GM19397 (cell line): ENCODE measurements around the gene ERP27.

Experiments used
- ATAC-seq: cut with Tn5 transposase; IDR thresholded peaks from one replicate; pipeline ENCODE4 v1.9.1; 2021; ENCODE audit warnings: mild to moderate bottlenecking, moderate library complexity; ENCODE audit not compliant: unreplicated experiment

Gene ERP27

GRCh38 chr12:14937014-14937413, 1.3 kb downstream of the ERP27 start:
- ATAC-seq, result no peak

GRCh38 chr12:14936224-14936861, 2.0 kb downstream of the ERP27 start:
- no peak for ATAC-seq

- ATAC-seq, result no peak
Measured at GRCh38 chr12:14935031-14935430, 3.3 kb downstream of the ERP27 start.

GRCh38 chr12:14934511-14934910, 3.8 kb downstream of the ERP27 start:
- ATAC-seq, result no peak

DNA sequence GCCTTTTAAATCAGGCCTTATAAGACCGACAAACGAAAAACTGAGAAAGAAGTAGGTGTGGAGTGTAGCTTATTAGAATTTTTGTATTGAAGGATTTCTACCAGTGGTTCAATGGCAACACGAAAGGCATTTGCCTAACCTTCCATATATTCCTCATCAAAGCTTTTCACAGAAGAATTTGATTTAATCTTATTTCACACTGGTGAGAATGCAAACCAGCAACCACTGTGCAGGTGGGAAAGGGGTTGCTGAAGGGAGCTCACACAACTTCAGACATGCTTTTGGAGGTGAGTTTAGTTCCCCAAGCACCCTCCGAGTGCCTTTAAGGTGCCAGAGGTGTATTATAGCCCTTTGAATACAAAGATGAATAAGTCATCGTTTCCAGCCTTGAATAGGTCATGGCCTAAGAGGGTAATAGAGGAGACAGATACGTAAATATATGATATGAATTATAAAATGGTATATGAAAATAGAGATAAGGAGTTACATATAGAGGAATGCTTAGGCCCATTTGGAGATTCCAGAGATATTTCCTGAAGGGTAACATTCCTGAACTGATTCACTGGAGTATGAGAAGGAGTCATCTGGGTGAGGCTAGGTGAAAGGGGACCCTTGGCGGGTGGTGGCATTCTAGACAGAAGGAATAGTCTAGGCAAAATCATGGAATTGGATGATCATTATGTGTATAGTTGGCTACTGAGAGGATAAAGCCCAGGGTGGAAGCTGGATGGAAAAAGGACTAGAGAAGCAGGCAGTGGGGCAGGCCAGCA, 6.4 kb downstream of the ERP27 start:
- ATAC-seq, result no peak

GRCh38 chr12:14931359-14931758, 7.0 kb downstream of the ERP27 start:
- ATAC-seq, result no peak

DNA sequence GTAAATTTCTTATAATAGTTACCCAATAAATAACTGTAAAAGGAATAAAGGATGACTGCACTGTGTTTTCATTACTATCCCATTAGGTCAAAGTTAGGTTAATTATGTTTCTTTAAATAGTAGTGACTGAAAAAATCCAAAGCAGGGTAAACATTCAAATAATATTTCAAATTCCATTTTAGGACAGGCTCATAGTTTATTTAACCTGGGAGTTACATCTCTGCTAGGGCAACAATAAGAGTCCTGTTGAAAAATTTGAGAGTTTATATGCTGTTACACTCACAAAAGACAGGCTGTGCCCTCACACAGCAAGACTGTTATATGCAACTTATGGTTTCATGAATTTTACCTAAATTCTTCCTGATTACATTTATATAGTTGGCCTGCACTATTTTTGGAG, 8.0 kb downstream of the ERP27 start:
- no peak for ATAC-seq

GRCh38 chr12:14928931-14929330, 9.4 kb downstream of the ERP27 start:
- ATAC-seq, result no peak

DNA sequence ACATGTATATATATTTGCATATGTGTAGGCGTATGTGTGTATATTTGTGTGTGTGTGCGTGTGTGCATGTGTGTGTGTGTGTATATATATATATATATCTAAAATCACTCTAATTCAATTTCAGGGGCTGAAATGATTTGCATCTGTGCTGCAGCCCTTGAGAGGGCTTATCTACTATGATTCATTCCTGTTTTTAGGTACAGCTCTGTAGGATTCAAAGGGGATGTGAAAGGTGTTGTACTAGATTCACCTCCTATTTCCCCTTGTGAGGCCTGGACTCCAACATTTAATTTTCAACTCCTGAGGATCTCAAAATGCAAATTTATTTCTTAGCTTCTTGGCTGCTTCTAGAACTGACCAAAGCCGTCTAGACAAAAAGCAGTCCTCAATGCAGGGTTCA, 11.1 kb downstream of the ERP27 start:
- no peak for ATAC-seq

- ATAC-seq, result no peak
Measured at GRCh38 chr12:14924541-14924940, 13.8 kb downstream of the ERP27 start.

DNA sequence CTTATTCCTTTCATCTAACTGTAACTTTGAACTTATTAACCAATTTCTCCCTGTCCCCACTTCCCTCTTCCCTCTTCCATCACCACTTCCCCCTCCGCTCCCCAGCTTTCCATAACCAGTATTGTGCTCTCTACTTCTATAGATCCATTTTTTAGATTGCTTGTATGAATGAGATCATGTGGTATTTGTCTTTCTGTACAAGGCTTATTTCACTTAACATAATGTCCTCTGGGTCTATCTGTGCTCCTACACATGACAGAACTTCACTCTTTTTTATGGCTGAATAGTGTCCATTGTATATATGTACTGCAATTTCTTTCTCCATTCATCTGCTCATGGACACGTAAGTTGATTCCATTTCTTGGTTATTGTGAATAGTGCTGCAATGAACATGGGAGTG, 14.4 kb downstream of the ERP27 start:
- no peak for ATAC-seq

DNA sequence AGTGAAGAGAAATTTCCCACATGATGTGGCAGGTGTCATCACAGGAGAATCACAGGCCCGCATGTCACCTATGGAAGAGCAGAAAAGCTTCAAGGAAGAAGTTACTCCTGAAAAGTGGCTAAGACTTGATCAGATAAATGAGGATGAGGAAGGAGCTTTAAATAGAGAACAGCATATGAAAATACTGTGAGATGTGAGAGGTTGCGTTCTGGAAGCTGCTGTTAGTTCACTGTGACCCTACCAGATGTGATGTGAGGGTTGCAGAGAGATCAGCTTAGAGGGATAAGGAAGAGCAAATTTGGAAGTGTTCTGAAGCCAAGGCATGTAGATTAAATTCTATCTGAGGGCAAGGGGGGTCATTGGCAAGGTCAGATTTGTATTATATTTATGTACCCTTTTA, 17.1 kb downstream of the ERP27 start:
- ATAC-seq, result no peak

DNA sequence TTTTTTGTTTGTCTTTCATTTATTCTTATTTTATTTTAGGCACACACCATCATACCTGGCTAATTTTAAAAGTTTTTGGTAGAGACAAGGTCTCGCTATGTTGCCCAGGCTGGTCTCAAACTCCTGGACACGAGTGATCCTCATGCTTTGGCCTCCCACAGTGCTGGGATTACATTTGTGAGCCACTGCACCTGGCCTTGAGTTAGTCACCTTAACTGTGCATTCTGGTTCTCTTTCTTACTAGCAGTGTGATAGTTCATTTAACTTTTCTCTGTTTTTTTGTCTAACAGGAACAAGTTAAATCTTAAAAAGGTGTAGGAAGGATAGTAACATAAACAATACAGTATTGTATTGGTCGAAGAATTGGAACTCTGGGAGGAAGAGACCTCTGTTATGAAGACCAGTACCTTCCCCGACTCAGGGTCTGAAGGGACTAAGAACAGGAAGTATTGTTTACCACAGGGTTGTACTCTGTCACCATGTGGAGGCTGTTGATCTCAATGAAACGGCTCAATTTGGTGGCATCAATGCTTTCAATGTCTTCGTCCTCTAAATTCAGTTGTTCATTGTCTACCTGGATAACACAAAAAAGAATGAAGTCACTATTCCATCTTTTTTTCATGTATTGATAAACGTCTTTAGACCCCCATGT, 17.7 kb downstream of the ERP27 start:
- no peak for ATAC-seq

- ATAC-seq, result no peak
Measured at GRCh38 chr12:14919455-14919854, 18.9 kb downstream of the ERP27 start.

GRCh38 chr12:14915736-14916135, 22.6 kb downstream of the ERP27 start:
- no peak for ATAC-seq

DNA sequence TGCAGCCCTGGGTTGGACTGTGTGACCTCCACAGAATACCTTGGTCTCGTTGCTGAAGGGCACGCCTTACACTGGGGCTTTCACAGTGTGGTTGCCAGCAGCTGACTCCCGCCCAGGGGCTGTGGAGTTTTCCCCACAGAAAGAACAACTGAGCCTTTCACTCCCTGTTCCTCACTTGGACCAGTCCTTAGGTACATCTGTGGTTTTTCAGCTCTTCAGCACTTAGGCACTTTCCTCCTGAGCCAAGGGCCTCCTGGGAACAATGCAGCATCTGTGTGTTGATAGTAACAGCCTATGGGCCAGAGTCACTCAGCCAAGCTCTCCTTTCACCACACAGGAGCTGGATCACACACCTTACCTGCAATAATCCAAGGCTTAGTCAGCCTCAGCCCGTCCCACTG, 25.0 kb downstream of the ERP27 start:
- no peak for ATAC-seq

- ATAC-seq, result no peak
Measured at GRCh38 chr12:14911131-14911530, 27.2 kb downstream of the ERP27 start.

GRCh38 chr12:14910090-14910915, 28.0 kb downstream of the ERP27 start:
- ATAC-seq, result no peak

DNA sequence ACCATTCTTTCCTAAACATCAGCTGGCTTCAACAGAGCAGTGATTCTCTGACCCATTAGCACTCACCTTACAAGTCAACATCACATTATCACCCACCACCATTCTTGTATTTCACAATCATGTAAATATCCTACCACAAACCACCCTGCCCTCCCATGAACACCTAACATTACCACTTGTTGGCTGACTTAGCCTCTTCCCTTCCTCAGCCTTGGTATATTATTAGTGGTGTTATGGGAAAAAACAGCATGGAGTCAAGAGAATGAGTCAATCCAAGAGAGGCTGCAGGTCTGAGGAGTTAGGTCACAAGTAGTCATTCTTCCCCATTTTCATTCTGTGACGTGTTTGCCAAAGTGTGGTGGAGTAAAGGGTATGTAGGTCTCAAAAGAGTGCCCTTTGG, 30.4 kb downstream of the ERP27 start:
- no peak for ATAC-seq

DNA sequence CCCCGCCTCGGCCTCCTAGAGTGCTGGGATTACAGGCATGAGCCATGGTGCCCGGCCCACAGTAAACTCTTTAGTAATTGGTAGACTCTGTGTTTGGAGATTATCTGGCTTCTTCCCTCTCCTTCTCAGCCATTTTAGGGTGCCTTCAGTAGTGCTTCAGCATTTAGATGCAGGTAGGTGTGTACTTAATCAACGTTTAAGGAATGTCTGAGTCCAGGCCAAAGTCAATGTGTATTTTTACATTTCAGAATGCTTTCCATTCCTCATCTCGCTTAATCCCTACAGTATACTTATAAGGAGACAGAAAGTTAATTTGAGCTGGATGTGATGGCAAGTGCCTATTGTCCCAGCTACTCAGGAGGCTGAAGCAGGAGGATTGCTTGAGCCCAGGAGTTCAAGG, 32.2 kb downstream of the ERP27 start:
- no peak for ATAC-seq

GRCh38 chr12:14905269-14906004, 32.9 kb downstream of the ERP27 start:
- ATAC-seq, result no peak
